GM21529 (cell line): Measurements from ENCODE around the gene PSMD14.
"Not testable (repeated sequence)": the region's sequence is repeated elsewhere in the genome, so short reads cannot be mapped to it uniquely, and the experiment has no call there.

ENCODE experiments used
- ATAC-seq: cut with Tn5 transposase; IDR thresholded peaks from one replicate; pipeline ENCODE4 v1.9.1; 2021; ENCODE audit not compliant: unreplicated experiment

Gene PSMD14

GRCh38 chr2:161335626-161336025 lies 27.4 kb downstream of the PSMD14 start:
- no peak for ATAC-seq

DNA sequence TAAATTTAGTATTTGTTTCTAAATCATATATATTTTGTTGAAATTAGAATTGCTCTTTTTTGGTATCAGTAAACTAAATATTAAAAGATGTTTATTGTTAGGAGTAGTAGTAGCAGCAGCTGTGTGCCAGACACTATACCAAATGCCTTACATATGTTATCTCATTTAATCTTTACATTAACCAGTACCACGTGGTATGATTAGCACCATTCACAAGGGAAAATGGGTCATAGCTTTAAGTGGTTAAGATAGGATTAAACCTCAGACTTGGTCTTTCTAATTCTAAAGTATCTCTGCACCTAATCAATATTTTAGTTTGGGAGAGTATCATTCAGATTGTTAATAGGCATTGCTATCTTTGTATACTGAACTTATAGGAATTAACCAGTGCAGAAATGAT lies 29.0 kb downstream of the PSMD14 start:
- no peak for ATAC-seq

- not testable (repeated sequence) for ATAC-seq
Observed at GRCh38 chr2:161339532-161339931, 31.3 kb downstream of the PSMD14 start.

DNA sequence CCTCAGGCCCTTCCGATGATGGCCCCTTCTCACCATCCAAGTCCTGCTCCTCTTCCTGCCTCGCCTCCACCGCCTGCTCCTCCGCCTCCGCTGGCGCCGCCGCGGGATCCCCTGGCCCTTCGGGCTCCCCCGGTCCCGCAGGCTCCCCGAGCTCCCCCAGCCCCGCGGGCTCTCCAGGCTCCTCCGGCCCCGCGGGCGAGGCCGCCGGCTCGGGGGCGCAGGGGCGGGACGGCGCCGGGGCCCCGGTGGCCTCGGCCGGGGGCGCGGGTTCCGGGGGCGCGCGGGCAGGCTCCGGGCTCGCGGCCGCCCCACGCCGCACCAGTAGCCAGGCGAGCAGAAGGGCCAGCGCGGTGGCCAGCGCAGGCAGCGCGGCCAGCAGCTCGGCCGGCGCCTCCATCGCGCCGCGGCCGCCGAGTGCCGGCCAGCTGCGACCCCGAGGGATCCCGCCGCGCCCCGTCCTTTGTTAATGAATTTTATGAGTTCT lies 32.7 kb downstream of the PSMD14 start:
- not testable (repeated sequence) for ATAC-seq

DNA sequence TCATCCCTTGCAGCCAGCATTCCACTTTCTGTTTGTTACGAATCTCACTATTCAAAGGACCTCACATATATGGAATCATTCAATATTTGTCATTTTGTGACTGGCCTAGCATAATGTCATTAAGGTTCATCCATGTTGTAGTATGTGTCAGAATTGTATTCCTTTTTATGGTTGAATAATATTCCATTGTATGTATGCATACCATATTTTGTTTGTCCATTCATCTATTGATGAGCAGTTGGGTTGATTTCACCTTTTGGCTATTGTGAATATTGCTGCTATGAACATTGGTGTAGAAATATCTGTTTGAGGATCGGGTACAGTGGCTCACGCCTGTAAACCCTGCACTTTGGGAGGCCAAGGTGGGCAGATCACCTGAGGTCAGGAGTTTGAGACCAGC lies 35.0 kb downstream of the PSMD14 start:
- no peak for ATAC-seq

DNA sequence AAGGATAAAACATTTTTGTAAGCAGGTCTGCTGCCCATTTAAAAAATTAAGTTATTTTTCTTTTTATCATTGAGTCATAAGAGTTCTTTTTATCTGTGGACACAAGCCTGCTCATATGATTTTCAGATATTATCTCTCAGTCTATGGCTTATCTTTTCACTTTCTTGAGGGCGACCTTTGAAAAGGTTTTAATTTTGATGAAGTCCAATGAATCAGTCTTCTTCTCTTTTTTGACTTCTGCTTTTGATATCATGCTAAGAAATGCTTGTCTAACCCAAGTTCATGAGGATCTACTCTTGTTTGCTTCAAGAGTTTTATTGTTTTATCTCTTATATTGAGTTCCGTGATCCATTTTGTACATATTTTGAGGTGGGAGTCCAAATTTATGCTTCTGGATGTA lies 36.5 kb downstream of the PSMD14 start:
- no peak for ATAC-seq

DNA sequence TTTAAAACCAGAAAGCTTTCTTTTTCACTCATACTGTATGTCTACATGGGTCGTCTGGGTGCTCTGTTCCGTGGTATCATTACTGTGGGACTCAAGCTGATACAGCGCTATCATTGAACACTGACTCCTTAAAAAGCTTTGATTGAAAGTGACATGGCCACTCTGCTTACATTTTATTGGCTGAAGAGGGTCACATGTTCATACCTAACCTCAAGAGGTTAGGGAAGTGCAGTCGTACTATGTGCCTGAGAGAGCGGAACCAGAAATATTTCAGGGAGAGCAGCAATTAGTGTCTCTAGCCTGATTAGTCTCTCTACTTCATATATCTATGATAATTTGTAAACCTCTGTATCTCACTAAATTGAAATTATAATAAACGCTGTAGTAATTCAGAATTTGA lies 43.5 kb downstream of the PSMD14 start:
- ATAC-seq: no peak

GRCh38 chr2:161352719-161353118 lies 44.5 kb downstream of the PSMD14 start:
- no peak for ATAC-seq

- ATAC-seq: no peak
Observed at GRCh38 chr2:161353543-161353942, 45.3 kb downstream of the PSMD14 start.

GRCh38 chr2:161354106-161354505 lies 45.9 kb downstream of the PSMD14 start:
- ATAC-seq: no peak

DNA sequence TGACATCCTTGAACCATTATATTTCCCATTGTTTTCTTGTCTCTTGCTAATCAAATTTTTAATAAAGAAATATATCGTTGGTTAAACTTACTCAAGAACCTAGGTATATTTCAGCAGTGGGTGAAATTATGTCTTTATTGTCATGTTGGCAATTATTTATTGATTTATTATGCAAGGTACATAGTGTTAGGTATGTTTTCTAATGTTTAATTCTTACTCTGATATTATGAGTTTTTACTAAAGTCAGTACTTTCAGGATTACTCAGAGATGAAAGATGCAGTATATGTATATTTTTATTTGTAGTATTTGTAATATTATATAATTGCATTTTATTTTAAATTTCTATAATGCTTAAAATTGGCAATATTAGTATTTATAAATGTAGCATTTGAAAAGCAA lies 46.9 kb downstream of the PSMD14 start:
- no peak for ATAC-seq

DNA sequence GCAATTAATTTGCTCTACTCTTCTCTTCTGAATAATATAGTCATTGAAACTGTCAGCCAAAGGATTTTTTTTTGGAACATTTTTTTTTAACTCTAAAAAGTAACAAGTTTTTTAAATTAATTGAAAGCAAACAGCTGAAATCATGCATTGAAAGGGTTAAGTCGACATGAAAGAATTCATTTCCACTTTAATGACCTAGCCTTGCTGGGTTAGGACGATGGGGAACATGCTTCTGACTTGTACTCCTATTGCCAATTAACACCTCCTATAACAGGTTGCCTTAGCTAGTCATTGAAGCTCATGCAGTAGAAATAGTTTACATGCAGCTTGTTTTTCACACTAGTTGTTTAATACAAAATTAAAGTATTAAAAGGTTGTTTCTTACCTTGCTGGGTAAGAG lies 47.8 kb downstream of the PSMD14 start:
- ATAC-seq: no peak

DNA sequence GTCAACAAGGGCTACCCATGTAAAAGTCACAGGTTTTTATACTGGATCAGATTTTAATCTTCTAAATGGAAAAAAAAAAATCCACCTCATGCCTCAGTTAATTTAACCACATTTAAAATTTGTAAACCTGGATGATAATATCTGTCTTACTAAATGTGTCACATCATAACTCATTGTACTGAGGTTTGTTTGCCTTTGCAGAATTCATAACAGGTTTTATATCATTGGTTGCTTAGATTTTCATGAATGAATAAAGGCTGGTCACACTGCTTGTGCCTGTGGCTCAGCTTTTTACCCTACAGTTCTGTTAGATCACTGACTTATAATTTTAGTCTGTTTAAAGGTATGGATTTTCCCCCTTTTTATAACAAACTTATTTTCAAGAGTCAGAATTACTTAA lies 48.9 kb downstream of the PSMD14 start:
- no peak for ATAC-seq

- ATAC-seq: no peak
Observed at GRCh38 chr2:161358838-161359237, 50.6 kb downstream of the PSMD14 start.

GRCh38 chr2:161360095-161360654 lies 52.0 kb downstream of the PSMD14 start:
- not testable (repeated sequence) for ATAC-seq

DNA sequence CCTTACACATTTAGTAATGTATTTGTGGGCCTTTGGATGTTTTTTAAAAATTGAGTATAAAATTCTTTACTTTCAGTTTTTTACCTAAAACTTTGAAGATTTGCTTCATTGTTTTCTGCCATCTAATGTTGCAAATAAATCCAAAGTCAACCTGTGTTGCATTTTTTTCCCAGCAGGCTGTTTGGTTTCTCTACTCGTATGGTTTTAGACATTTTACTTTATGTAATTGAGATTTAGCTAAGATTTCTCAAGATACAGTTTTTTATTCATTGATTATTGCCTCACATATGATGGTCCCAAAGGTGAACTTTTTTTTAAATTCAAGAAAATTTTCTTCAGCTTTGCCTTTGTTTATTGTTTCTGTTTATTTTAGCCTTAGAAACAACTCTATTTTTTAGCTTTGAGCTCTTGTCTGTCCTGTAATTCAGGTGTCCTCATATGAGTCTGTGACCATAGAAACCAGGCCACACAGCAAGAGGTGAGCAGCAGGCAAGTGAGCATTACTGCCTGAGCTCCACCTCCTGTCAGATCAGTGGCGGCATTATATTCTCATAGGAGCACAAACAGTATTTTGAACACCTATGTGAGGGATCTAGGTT lies 54.4 kb downstream of the PSMD14 start:
- no peak for ATAC-seq

DNA sequence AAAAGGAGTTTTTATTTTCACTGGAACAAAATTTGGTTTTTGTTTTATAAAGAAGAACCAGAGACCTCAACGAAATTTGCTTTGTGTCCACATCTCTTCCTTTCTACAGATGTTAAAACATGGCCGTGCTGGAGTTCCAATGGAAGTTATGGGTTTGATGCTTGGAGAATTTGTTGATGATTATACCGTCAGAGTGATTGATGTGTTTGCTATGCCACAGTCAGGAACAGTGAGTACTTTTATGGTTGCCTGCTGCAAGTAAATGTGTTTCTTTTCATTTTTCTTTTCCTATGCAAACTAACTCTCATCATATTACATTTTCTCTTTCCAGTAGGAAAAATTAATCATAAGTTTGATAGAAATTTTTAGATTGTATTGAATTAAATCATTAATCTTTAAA lies 59.5 kb downstream of the PSMD14 start:
- no peak for ATAC-seq

GRCh38 chr2:161369311-161369710 lies 61.1 kb downstream of the PSMD14 start:
- no peak for ATAC-seq

DNA sequence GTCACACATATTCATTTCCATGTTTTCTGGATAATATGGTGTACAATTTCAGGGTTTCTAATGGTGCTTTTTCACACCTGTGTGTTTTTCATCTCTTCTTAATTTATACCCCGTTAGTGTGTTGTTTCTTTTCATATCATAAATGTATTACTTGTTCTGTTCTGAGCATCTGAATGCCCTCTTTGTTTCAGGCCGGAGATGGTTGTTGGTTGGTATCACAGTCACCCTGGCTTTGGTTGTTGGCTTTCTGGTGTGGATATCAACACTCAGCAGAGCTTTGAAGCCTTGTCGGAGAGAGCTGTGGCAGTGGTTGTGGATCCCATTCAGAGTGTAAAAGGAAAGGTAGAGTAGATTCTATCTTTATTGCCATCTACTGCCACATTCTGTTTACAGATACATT lies 62.8 kb downstream of the PSMD14 start:
- ATAC-seq: no peak

DNA sequence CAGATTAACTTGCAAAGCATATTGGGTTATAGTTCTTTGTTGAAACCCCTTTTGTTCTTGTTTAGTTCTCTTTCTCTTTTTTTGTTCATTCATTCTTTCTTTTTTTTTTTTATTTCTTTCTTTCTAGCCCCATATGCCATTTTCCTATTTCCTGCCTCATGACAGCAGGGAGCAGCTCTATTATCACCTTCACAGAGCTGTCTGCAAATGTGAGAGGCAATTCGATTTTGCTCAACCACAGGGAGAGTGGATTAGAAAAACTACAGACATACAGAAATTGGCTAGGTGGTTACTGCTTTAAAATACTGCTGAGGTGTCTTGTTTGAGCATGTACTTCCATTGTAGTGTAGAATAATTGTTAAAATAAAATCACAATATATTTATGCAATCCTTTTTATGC lies 63.6 kb downstream of the PSMD14 start:
- no peak for ATAC-seq

GRCh38 chr2:161373942-161374341 lies 65.7 kb downstream of the PSMD14 start:
- ATAC-seq: no peak

DNA sequence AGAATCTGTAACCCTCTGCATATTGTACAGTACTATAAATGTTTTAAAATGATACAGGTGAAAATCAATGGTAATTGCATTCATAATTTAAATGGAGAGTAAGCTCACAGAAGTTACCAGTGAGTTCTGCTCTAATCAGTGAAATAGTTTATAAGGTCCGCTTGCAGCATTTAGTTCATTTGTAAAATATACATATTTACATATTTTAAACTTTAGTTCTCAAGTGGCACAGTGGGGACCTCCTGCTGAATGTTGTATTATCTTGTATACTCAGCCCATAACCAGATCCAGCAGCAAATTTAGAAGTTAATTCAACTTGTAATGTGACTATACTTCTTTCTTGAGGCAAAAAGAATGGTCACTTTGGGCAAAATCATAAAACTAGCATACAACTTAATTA lies 66.2 kb downstream of the PSMD14 start:
- no peak for ATAC-seq

DNA sequence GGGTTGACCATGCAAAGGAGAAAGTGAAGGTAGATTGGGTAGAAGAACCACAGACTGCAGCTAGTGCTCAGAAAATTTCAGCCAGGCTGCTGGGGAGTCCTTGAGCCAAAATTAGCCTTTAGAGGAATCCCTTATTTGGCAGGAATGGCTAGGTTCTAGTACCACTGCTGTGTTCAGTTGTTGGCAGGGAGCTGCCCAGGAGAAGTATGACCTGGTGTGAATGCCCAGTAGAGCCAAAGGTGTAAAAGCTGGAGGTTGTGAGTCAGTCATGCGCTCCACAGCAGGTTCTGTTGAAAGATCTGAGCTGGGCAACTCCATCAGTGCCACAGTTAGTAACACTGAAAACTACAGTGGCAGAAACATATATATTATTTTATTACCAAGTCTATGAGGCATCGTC lies 71.5 kb downstream of the PSMD14 start:
- ATAC-seq: no peak
